Activated CD4-positive, alpha-beta T cell treated with anti-CD3 and anti-CD28 coated beads, Interleukin-2, amount 50 U/mL, for 1 hour (primary cell): ENCODE results near the gene PLXDC2.
"Not testable (repeated sequence)": the region's sequence is repeated elsewhere in the genome, so short reads cannot be mapped to it uniquely, and the experiment has no call there.

Experiments used
- DNase-seq: peaks from one replicate; pipeline ENCODE4 v3.0.0-alpha.2; 2020

PLXDC2 gene

DNA sequence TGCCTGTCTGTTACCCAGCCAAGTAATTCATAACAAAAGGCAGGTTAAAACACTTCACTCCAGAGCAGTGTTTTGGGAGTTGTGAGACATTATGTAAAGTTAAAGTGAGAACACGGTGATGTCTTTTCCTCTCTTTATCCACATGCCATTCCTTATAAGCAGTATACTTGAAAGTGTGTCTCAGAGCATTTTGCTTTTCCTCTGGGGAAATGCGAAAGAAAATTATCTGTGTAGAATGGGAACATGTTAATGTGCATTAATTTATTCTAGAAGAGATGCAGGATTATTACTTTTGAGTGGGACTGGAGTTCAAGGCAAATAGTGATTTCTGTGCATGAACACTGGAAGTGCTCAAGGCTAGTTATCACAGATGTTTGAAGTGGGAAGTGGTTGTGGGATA is 170.4 kb downstream of the PLXDC2 start:
- DNase-seq = no peak

DNA sequence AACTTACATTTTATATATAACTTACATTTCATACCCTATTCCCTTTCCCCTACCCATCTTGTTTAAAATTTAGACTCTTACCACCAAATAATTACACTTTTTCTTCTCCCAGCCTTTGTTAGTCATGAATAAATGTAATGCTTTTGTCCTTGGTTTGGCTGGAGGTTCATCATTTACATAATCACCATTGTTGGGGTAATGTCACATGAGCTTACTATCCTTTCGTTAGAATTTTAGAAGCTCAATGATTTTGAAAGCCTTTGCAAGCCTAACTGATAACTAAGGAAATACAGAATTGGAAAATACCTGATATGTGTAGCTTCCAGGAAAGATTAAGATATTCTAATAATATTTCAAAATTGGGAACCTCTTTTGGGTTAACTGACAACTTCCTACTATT is 171.7 kb downstream of the PLXDC2 start:
- DNase-seq = no peak

DNA sequence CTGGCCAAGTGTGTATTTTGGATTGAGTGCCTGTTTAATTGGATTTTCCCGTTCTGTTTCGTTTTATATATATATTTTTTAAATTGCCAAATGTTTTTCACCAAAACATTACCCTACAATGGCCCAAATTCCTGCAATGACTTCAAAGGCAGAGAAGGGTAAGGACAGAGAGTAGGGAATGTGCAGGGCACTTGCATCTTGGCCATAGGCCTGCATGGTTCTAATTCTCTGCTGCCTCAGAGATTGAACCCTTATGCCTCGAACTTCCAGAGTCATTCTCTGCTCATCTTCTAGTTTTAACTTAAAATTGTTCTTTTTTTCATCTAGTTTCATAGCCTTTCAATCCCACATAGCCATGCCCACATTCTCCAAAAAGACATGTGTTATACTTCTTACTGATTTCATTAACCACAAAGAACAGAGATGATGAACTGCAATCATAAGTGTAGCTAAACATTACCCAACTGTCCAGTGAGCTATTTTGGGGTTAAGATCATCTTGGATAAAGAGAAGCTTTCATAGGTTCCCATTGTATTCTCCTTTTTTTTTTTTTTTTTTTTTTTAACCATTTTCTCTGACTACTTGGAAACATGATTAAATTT is 177.6 kb downstream of the PLXDC2 start:
- DNase-seq = no peak

DNA sequence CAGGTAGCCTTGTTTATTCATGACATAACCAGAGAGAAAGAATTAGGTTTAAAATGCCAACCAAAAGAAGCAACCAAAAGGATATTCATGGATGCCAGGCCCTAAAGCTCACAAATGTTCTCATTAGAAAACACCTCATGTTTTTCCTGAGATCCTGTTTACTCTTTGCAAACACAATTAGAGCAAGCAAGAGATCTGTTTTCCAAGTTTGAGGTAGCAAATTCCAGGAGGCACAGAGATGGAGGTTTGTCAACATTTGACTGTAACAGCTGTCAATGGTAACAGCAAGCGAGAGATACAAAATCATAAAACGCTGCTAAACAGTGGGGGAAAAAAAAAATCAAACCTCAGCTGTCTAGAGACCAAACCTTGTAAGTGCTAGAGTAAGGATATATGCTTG is 182.2 kb downstream of the PLXDC2 start:
- no peak for DNase-seq

DNA sequence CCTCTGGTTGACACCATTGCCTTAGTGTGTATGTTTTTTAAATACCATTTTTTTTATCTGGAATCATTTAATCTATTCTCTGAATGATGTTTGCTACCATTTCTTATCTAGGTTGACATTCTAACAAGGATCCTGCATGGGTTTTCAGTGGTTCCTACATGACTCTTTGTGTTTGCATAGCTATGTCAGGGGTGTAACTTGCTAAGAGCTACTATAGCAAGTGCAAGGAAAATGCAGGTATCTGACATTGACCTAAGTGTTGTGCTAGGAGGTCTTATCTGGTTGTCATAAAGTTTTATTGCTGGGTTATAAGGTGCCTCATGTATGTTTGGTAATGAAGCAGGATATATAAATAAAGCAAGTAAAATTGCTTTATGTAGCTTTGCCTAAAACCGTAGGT is 183.2 kb downstream of the PLXDC2 start:
- DNase-seq = no peak

DNA sequence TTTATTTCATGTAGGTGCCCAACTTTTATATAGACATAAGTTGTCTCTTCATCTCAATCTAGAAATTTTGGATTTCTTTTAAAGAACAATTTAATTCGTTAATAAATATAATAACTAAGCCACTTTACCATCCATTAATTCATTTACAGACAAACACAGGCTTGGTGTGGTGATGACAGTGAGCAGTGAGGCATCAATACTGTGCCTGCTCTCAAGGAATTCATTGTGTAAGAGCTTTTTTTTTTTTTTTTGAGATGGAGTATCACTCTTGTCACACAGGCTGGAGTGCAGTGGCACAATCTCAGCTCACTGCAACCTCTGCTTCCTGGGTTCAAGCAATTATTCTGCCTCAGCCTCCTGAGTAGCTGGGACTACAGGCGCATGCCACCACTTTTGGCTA is 185.8 kb downstream of the PLXDC2 start:
- DNase-seq = not testable (repeated sequence)

DNA sequence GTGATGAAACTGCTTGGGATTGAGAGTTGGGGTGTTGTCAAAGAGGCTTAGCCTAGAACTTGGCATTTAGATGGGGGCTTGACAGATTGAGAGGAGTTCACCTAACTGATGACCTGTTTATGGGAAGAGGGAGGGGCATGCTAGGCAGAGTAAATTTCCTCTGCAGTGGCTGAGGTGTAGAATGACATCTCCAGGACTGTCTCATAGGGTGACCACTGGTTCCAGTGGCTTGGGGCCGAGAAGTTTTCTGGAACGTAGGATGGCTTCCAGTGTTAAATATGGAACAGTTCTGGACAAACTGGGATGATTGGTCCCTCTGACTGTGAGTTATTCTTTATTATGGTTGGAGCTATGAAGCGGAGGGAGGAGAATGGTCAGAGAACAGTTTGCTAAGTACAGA is 186.4 kb downstream of the PLXDC2 start:
- DNase-seq = no peak

DNA sequence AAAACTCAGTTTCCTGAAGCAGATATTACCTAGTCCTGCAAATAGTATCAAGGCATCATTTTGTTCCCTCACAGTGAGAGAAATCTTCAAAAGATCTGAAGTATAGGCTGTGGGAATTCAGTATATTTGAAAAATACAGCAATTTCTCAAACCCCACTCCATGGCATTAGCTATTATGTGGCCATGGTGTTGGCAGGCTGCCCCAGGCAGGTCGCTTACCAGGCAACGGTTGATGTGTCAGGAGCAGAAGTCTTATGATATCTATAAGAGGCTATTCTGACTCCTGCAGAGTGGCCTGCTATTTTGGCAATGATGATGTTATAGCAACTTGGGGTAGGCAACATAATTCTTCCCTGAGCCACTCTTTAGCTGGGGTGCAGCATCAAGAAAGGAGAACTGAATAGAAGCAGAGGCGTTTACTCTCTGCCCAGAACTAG is 187.9 kb downstream of the PLXDC2 start:
- DNase-seq = no peak

DNA sequence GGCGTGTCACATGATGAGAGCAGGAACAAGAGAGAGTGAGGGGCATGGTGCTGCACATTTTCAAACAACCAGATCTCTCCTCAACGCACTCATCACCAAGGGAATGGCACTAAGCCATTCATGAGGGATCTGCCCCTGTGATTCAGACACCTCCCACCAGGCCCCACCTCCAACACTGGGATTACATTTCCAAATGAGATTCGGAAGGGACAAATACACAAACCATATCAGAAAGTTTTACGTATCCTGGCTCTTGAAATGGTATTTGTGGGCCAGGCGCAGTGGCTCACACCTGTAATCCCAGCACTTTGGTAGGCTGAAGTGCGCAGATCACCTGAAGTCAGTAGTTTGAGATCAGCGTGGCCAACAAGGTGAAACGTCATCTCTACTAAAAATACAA is 189.4 kb downstream of the PLXDC2 start:
- no peak for DNase-seq

DNA sequence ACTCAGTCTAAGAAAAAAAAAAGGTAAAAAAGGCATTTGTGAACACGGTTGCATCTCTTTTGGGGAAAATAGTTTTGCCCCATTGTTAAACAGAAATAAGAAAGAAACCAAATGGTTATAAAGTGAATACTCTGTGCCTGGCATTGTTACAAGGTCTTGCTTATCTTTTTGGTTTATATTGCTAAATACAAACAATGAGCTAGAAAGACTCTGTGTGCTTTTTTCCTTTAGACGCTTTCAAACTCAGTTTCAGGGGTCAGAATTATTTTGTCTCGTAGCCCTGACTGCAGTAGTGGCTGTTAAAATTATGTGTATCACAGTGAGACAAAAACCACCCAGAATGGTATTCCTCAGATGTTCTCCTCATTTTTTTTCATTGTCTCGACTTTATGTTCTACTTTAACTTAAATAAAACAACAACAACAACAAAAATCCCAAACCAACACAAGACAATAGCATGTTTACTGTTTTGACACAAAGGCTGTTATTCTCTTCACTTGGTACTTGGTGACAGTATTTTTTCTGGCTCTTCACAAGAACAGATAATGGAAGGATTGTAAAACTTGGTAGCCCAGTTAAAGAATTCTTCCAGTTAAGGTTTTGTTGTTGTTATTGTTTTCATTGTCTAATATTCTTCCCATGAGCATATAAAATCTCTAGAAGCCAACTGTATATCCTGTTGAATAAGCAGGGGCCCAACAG is 190.1 kb downstream of the PLXDC2 start:
- no peak for DNase-seq

DNA sequence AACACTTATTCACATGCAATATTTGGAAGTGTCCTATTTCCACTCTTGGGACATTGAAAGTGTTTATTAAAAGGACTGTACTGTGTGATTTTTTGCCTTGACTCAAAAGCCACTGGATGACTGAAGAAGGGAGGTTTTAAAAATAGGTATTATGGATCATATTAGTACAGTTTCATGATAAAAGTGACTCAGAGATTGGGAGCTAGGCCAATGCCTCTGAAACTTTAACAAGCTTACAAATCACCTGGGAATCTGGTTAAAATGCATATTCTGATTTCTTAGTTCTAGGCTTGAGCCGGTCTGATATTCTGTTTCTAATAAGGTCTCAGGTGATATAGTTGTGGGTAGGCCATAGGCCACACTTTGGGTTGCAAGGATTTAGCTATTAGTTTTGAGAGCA is 191.2 kb downstream of the PLXDC2 start:
- no peak for DNase-seq

DNA sequence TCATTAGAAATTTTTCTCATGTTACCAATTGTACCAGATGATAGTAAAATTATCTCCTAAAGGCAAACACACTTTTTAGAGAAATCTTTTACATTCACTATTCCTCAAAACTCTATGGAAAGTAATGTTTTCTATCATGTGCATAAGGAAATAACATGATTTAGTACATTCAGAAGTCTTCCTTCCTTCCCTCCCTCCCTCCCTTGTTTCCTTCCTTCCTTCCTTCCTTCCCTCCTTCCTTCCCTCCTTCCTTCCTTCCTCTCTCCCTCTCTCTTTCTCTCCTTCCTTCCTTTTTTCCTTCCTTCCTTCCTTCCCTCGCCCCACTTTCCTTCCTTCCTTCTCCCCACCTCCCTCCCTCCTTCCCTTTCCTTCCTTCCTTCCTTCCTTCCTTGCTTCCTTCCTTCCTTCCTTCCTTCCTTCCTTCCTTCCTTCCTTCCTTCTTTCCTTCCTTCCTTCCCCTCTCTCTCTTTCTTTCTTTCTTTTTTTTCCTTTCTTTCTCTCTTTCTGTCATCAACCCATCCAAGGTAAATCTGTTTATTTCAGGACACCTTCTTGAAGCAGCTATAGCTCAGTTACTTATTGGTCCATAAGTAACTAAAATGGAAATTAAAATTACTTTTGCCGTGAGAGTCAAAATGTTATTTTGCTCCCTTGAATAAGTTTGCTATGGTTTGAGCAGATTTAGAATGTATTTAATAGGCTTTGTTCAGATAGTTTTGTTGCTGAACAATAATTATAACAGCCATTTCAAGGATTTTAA is 197.9 kb downstream of the PLXDC2 start:
- DNase-seq = no peak

DNA sequence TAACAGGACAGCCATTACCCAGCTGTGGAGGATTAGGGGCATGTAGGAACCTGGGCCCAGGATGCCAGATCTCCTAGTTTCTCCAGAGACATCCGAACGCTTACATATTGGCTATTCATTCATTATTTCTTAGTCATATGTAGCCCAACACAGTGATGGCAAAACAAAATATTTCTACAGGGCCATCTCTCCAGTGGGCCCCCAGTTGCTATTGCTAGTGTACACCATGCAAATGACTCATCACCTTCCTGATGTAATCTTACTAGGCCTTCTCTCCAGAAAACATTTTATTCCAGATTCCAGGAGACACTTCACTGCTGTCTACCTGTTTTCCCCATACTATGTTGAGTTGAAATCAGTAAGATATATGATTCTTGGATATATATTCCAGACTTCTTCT is 201.7 kb downstream of the PLXDC2 start:
- DNase-seq = no peak

DNA sequence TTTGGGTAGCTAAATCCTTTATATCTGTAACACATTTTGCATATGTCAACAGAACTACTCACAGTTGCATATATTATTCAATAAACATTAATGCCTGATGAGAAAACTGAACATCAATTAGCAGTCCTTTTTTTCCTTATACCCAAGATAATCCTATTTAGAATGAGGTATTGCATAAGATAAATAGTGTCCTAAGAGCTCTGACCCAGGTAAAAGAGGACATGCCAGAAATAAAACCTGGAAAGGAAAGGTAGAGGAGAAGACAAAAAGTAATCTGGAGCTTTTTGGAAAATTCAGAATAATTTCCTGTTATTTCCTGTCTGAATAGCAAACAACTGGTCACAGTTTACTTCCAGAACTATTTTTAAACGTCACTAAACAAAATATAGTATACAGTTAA is 204.4 kb downstream of the PLXDC2 start:
- DNase-seq = no peak

DNA sequence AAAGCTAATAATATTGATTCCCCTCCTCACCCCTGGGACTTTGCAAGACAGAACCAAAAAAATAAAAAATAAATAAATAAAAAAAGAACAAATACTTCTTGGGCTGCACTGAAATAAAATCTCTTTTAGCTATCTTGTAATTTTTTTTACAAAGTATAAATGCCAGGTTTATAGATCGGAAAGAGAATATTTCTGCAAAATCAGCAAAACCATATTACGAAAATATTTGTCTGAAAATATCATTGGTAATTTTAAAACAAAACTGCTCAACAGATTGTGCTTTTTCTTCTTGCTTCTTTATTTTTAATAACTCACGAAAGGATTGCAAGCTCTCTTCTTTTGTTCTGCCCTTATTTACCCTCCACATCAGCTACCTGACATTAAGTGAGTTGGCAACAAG is 213.3 kb downstream of the PLXDC2 start:
- DNase-seq = no peak

DNA sequence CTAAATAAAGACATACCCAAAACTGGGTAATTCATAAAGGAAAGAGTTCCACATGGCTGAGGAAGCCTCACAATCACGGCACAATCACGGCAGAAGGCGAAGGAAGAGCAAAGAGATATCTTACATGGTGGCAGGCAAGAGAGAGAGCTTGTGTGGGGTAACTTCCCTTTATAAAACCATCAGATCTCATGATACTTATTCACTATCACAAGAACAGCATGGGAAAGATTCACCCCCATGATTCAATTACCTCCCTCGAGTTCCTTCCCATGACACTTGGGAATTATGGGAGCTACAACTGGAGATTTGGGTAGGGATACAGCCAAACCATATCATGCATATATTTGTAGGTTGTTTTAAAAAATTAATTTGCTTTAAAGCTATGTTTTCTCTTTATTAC is 217.2 kb downstream of the PLXDC2 start:
- no peak for DNase-seq

DNA sequence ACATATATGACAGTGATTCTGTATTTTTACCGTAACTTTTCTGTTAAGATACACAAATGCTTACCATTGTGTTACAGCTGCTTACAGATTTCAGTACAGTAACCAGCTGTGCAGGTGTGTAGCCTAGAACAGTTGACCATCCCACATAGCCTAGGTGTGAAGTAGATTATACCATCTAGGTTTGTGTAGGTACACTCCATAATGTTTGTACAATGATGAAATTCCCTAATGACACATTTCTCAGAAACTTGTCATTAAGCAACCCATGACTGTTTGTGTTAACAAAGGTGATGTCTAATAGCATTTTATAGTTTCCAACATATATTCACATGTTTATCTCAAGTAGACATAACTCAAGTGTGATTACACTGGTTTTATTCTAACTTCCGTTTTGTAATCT is 218.5 kb downstream of the PLXDC2 start:
- DNase-seq = no peak

DNA sequence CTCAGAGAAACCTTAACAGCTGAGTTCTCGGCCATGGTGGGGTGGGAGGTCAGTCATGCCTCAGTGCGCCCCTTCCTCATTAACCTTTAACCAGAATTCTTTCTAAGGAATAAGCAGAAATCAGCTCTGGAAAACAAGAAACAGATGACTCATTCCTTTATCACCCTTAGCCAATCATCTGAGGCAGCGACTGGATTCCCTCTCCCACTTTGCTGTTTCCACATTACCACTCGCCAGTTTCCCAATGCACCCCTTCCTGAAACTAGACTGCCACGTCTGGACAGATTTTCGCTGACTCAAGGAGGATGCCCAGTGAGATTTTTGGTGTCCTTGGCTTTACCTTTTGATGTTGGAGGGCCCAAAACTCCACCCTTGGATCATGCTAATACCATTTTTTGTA is 223.8 kb downstream of the PLXDC2 start:
- DNase-seq = no peak

DNA sequence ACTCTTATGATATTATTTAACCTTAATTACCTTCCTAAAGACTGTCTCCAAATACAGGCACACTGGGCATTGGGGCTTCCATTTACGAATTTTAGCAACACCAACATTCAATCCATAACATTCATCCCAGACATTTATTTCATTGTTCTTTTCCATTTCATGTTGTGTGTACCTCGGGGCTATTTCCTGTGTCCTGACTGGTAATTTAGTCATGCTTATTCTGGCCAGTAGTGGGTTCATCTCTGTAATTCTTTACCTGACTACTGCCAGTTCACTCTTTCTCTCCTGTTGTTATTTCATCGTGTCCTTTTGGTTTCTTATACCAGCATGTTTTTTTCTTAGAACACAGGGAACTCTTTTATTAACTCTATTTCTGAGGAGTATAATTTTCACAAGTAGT is 225.7 kb downstream of the PLXDC2 start:
- no peak for DNase-seq

DNA sequence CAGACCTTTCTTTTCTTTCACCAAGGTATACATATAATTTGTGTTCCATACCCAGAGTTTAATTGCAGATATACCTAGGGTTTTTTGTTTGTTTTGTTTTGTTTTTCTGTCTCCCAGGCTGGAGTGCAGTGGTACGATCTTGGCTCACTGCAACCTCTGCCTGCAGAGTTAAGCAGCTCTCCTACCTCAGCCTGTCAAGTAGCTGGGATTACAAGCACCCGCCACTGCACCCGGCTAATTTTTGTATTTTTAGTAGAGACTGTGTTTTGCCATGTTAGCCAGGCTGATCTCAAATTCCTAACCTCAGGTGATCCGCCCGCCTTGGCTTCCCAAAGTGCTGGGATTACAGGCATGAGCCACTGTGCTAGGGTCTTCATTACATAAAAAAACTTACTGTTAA is 228.9 kb downstream of the PLXDC2 start:
- DNase-seq = not testable (repeated sequence)

DNA sequence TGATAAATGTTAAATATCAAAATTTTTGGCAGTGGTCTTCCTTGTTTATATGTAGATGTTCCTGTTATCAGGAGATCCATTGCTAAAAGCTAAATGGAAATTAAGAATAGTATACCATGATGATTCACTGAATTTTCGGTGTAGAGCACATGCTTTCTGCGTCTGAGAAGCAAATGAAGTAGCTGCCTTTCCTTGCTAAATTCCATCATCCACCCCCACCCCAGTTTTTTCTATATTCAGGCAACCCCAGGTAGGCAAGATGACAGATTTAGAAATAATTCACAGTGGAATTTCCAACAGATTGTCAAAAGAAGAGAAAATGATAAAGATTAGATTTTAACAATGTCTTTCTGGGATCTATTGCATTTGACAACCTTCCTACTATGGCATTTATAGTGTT is 231.9 kb downstream of the PLXDC2 start:
- no peak for DNase-seq

DNA sequence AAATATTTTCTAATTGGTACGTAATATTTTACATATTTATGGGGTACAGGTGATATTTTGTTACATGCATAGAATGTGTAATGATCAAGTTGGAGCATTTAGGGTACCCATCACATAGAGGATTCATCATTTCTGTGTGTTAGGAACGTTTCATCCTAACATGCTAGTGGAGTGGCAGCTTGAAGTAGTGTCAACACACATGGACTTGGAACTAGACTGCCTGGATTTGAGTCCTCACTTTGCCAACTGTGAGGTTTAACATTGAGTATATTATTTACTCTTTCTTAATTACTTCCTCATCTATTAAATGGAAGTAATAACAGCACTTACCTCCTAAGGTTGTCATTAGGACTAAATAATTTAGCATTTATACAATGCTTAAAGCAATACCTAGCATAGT is 241.9 kb downstream of the PLXDC2 start:
- DNase-seq = no peak

DNA sequence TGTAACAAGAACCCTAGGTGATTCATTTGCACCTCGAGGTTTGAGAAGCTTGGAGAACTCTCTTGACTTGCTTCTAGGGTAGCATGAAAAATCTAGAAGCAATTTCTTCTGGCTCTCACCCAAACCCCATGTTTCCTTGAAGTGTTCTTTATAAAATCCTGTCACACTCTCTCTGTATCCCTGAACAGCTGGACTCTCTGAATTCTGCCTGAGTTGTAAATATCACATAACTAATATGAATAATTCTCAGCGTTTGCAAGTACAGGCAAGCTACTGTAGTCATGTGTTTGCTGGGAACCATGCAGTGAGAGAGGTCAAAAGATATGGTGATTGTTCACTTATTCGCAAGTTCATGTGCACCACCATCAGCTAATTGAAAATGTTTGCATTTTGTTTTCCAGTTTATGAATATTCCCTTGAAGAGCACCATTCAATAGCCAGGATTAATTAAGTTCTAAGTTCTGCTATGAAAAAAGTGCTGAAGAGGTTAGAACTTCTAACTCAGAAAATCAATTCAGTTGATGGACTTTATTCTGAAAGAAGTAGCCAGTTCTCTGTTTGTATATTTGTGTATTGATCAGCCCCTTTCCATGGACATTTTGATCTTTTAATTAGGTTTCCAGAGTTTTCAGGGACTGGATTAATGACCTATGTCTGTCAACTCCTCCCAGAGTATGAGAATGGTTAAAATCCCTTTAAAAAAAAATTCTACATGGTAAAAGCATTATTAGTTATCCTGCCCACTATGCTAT is 243.0 kb downstream of the PLXDC2 start:
- no peak for DNase-seq

DNA sequence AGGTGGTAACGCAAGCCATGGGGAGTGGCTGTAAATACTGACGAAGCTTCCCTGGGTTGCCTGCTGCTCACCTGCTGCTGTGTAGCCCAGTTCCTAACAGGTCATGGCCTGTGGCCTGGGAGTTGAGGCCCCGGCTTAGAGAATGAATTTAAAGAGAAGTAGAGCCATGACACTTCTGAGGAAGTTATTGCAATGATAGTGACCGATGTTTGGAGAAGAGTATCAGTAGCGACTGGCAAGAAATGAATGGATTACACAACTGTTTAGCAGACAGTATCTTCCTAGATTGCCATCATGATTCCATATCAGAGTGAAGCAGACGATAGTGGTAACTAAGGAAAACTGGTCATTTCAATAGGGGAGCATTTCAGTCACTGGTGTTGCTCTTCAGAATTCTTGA is 249.6 kb downstream of the PLXDC2 start:
- no peak for DNase-seq
